Gastrocnemius medialis (tissue), 4 donors: Measurements from ENCODE around the gene MFRP. TPM values are rescaled to one million over a fixed set of nuclear protein-coding genes. Genes with fewer than 3 reads are reported as not detected.

Source experiments
- ATAC-seq, 2 donors: fragments of 150-250 bp; one replicate each; pipeline ENCODE4 v1.9.1; 2016
- DNase-seq, 2 donors: peaks; one replicate each; pipeline ENCODE4 v3.0.0-alpha.2; 2019
- H3K27ac ChIP-seq, 4 donors: fragments of 200-600 bp; sonication (generic); 1 replicate in 1 of 4; 2 replicates in 3 of 4; pipeline ENCODE4 v1.5.1; 2016 to 2018; ENCODE audit warnings: mild to moderate bottlenecking in 2 of 4, moderate library complexity in 1 of 4
- H3K27me3 ChIP-seq, 3 donors: fragments of 200-600 bp; sonication (generic) in 2 of 3; 1 replicate in 1 of 3; 2 replicates in 2 of 3; pipeline versions ENCODE4 v1.5.1 to v1.6.0; 2016 to 2019; ENCODE audit warnings: mild to moderate bottlenecking in 1 of 3, moderate library complexity in 1 of 3
- H3K36me3 ChIP-seq, 2 donors: fragments of 200-600 bp; sonication (generic) in 1 of 2; one replicate each; pipeline ENCODE4 v1.5.1; 2017 to 2018
- H3K4me1 ChIP-seq, 2 donors: fragments of 200-600 bp; sonication (generic) in 1 of 2; one replicate each; pipeline ENCODE4 v1.5.1; 2016 to 2017; ENCODE audit warnings: mild to moderate bottlenecking in 2 of 2
- H3K4me3 ChIP-seq, 4 donors: fragments of 200-600 bp; sonication (generic) in 3 of 4; 1 replicate in 1 of 4; 2 replicates in 3 of 4; pipeline ENCODE4 v1.5.1; 2016 to 2019; ENCODE audit warnings: mild to moderate bottlenecking in 2 of 4
- H3K9me3 ChIP-seq, 3 donors: fragments of 200-600 bp; sonication (generic) in 2 of 3; 1 replicate in 1 of 3; 2 replicates in 2 of 3; pipeline ENCODE4 v1.5.1; 2016 to 2019
- CTCF ChIP-seq, 5 experiments: fragments of 450-650 bp in 3 of 5; fragments of 200-600 bp in 2 of 5; sonication (generic) in 2 of 5; IDR thresholded peaks in 4 of 5; conservative IDR thresholded peaks in 1 of 5; 1 replicate in 4 of 5; 2 replicates in 1 of 5; pipeline ENCODE4 v1.5.1; 2016 to 2019; ENCODE audit warnings: antibody characterized with exemption in 5 of 5, mild to moderate bottlenecking in 3 of 5, moderate library complexity in 3 of 5
- POLR2A ChIP-seq, 2 donors: fragments of 450-650 bp; IDR thresholded peaks; one replicate each; pipeline ENCODE4 v1.6.1; 2017; ENCODE audit warnings: antibody characterized with exemption in 2 of 2, mild to moderate bottlenecking in 2 of 2, moderate library complexity in 2 of 2
- in situ Hi-C, 4 donors: fragments of 200-750 bp; cut with MboI; loops; one replicate each; pipeline versions ENCODE4 v1.15.0 to v1.8.0; 2017; ENCODE audit warnings: low sequenced_read_pairs in 4 of 4
- intact Hi-C: fragments of 100-400 bp; cut with DNase I; formaldehyde crosslinking; loops from one replicate; pipeline ENCODE4 v1.15.1; 2023; ENCODE audit warnings: low total_unique reads
- total RNA-seq, 4 donors: library from RNA; depleted of rRNA; stranded (reverse); fragments of >200 nt; gene quantifications; one replicate each; pipeline versions ENCODE4 v1.1.0 to v1.2.3, GENCODE V29; 2016

MFRP gene
- total RNA-seq, 4 donors from 2014 or later = not detected

GRCh38 chr11:119319700-119320239 lies 26.7 kb downstream of the MFRP start:
- TF ChIP-seq POLR2A (IDR thresholded peaks at IDR 0.05) (no peak), CTCF (IDR thresholded peaks at IDR 0.05 in 4 of 5, conservative IDR thresholded peaks at IDR 0.05 in 1 of 5) (no peak)

GRCh38 chr11:119319136-119319699 lies 27.3 kb downstream of the MFRP start:
- Histone ChIP-seq H3K27ac (peak overlapping the region; percentile 68 to 85 (median 85)), H3K4me3 (peak overlapping the region in 2 of 4 donors; percentile 11 to 41), H3K27me3 (peaks cover 0 to 10% (median 3%) of the 10 kb centered on the region in 3 donors), H3K4me1 (peaks cover 38 to 43% of the 10 kb centered on the region in 2 donors), H3K36me3 (no peaks in the 10 kb centered on the region), H3K9me3 (no peaks in the 10 kb centered on the region)
- ATAC-seq = no peak
- intact Hi-C loops = loop anchor here (5.0 kb wide), 1 partner anchor 172 kb away; the partner anchor contains the start of gene ABCG4
- no peak for DNase-seq
- TF ChIP-seq POLR2A (IDR thresholded peaks at IDR 0.05) = no peak
- no peak for TF ChIP-seq CTCF (IDR thresholded peaks at IDR 0.05 in 4 of 5, conservative IDR thresholded peaks at IDR 0.05 in 1 of 5)
- in situ Hi-C loops = no loop called here

More at GRCh38 chr11:119319700-119320239, 26.7 kb downstream of the MFRP start:
- Histone ChIP-seq H3K9me3 (no peaks in the 10 kb centered on the region), H3K4me3 (peak overlapping the region; percentile 37 to 62 (median 53)), H3K27ac (peak overlapping the region; percentile 68 to 85 (median 85)), H3K27me3 (peaks cover 0 to 10% (median 3%) of the 10 kb centered on the region in 3 donors), H3K4me1 (peaks cover 38 to 43% of the 10 kb centered on the region in 2 donors), H3K36me3 (no peaks in the 10 kb centered on the region)
- DNase-seq (no peak), ATAC-seq (no peak)
- intact Hi-C loops (loop anchor here (5.0 kb wide), 1 partner anchor 172 kb away; the partner anchor contains the start of gene ABCG4), in situ Hi-C loops (loop anchor here in 2 of 4 donors (10.0 kb wide), 2 partner anchors 115 to 125 kb away; partner anchors contain the start of gene CBL (in 1 of the 2))

GRCh38 chr11:119318240-119319135 lies 28.0 kb downstream of the MFRP start:
- H3K27me3 ChIP-seq = peaks cover 0 to 10% (median 3%) of the 10 kb centered on the region in 3 donors
- in situ Hi-C loops (no loop called here), intact Hi-C loops (loop anchor here (5.0 kb wide), 1 partner anchor 171 kb away; the partner anchor contains the start of gene ABCG4)
- no peak overlapping the region for H3K4me3 ChIP-seq
- H3K4me1 ChIP-seq = peaks cover 38 to 43% of the 10 kb centered on the region in 2 donors
- peak overlapping the region; percentile 68 to 85 (median 85) for H3K27ac ChIP-seq
- no peak for TF ChIP-seq CTCF (IDR thresholded peaks at IDR 0.05 in 4 of 5, conservative IDR thresholded peaks at IDR 0.05 in 1 of 5)
- TF ChIP-seq POLR2A (IDR thresholded peaks at IDR 0.05) = peak; percentile 25 to 41
- ATAC-seq (peak; percentile 13 to 20), DNase-seq (no peak)
- H3K36me3 ChIP-seq = no peaks in the 10 kb centered on the region
- no peaks in the 10 kb centered on the region for H3K9me3 ChIP-seq

- no peak for ATAC-seq
- intact Hi-C loops = loop anchor here (5.0 kb wide), 1 partner anchor 170 kb away; the partner anchor contains the start of gene ABCG4
Observed at GRCh38 chr11:119317592-119318239, 28.8 kb downstream of the MFRP start.

More at GRCh38 chr11:119317592-119318239, 28.8 kb downstream of the MFRP start:
- Histone ChIP-seq H3K9me3 (no peaks in the 10 kb centered on the region), H3K36me3 (no peaks in the 10 kb centered on the region), H3K4me3 (peak overlapping the region; percentile 50 to 70 (median 64)), H3K27me3 (peaks cover 0 to 10% (median 3%) of the 10 kb centered on the region in 3 donors), H3K4me1 (peaks cover 38 to 43% of the 10 kb centered on the region in 2 donors), H3K27ac (peak overlapping the region; percentile 68 to 85 (median 85))
- DNase-seq = no peak
- in situ Hi-C loops = no loop called here
- TF ChIP-seq POLR2A (IDR thresholded peaks at IDR 0.05) (peak; percentile 28 to 33), CTCF (IDR thresholded peaks at IDR 0.05 in 4 of 5, conservative IDR thresholded peaks at IDR 0.05 in 1 of 5) (no peak)
